Amniotic stem cell (primary cell): Measurements from ENCODE around the gene WFDC2.
"Not testable (repeated sequence)": the region's sequence is repeated elsewhere in the genome, so short reads cannot be mapped to it uniquely, and the experiment has no call there.

ENCODE experiments used
- DNase-seq: peaks from one replicate; lab custom pipeline; 2025; lab: John Stamatoyannopoulos, UW

Gene WFDC2

DNA sequence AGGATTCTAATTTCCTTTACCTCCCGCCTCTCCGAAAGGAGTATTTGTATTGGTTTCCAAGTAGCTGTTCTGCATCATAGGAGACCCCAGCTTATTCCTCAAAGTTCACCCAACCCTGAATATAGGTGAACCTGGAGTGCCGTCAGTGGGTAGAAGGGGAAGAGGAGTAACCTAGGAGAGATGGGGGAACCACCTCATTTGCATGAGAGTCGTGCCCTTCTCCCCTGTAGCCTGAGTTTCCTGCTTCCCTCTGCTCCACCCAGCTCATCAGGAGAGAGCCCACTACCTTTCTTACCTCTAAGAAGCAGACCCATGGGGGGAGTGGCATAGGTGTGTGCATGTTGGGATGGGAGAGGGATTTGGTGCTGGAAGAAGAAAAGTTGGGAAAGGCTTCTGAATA, 17.3 kb upstream of the WFDC2 start:
- no peak for DNase-seq

DNA sequence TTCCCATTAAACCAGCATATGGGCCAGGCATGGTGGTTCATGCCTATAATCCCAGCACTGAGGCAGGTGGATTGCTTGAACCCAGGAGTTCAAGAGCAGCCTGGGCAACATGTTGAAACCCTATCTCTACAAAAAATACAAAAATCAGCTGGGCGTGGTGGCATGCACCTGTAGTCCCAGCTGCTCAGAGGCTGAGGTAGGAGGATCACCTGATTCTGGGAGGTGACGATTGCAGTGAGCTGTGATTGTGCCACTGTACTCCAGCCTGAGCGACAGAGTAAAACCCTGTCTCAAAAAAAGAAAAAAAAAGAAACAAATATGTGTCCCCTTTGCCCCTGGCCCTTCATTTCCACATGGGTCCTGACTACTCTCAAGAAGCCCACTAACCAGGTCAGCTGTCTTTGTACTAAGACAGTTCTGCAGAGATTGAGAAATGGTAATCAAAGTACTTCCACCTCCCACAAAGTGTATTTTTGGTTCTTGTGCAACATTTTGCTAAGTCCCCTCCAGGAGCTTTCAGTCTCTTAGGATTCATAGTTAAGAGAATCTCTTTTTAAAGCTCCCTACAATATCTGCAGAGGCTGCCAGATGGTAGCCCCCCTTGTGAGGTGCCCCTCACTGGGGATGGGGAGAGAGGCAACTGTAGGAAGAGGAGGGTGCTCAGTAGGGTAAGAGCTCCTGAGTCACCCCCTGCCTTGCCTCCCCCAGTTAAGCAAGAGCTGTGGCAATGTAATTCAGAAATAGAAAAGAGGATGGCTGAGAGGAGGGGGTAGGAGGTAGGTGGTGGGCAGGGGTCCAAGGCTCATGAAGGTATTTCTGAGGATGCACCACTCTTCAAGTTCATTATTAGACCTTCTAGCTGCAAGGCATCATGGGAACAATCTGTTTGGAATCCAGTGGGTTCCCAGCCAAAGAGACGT, 16.5 kb upstream of the WFDC2 start:
- no peak for DNase-seq

DNA sequence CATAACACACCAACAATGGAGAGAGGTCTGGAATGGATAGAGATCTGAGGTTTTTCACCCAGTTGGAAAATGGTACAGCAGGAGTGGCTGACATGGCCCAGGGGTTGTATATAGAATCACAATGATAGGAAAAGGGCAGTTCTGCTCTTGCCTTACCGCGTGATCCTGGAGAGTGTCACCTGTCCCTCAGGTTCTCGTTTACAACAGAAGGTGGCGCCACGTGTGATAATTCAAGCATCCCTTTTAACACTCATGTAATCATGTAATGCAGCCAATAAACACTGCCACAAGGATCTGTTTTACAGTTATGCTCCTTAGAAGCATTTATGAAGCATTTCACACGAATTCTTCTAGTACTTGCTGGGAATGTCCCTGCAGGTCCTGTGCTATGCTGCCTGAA, 12.9 kb upstream of the WFDC2 start:
- no peak for DNase-seq

DNA sequence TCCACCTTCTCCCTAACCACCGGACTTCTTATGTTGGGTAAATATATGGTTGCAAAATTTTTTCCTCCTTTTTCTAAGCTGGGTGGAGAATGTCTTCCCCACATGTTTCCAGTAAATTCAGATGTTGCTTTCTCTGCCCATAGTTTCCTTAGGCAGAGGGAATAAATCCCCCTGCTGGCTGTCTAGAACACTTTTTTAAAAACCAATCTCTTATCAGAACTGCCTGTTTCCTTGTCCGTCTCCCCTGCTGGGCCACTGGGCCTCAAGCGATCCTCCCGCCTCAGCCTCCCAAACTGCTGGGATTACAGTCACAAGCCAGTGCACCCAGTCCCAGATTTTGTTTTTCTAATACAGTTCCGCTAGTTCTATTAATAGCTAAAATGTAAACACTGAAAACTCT, 9.9 kb upstream of the WFDC2 start:
- DNase-seq: no peak

DNA sequence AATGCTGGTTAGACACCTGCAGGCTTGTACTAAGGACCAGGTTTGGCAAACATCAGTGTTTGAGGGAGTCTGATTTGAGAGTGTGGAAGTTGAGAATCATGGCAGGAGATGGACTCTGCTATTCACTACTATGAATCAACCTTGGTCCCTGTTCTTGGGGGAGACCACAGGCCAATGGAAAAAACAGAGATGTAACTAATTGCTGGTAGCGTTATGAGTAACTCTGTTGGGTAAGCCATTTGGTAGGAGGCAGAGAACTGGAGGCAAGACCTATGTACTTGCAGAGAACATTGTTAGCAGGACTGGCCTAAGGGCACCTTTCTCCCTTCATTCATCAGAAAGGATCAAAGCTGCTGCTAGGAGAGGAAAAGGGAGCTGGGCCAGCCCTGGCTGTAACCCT, 8.3 kb upstream of the WFDC2 start:
- DNase-seq: no peak

DNA sequence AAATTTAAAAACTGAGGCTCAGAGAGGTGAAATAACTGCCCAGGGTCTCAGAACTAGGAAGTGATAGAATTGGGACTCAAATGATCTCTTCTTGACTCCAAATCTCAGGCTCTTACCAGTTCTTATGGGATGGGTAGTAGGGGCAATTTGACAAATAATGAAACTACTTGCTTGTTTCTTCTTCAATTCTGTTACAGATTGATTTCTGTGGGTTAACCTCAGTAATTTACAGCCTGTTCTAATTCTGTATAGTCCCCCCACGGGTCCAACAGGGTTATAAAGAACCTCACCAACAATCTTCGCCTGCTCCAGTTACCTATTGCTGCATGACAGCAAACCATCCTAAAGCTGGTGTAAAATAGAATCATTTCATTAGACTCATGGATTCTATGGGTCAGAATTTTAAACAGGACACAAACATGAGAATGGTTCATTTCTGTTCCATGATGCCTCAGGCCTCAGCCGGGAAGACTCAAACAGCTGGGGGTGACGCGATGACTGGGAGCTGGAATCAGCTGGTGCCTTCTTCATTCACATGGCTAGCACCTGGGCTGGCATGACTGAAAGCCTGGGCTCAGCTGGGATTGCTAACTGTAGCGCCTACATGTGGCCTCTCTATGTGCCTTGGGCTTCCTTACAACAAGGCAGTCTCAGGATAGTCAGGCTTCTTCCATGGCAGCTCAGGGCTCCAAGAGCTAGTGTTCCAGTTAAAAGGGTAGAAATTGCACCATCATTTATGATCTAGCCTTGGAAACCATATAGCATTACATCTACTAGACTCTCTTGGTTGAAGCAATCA, 6.6 kb upstream of the WFDC2 start:
- DNase-seq: no peak

DNA sequence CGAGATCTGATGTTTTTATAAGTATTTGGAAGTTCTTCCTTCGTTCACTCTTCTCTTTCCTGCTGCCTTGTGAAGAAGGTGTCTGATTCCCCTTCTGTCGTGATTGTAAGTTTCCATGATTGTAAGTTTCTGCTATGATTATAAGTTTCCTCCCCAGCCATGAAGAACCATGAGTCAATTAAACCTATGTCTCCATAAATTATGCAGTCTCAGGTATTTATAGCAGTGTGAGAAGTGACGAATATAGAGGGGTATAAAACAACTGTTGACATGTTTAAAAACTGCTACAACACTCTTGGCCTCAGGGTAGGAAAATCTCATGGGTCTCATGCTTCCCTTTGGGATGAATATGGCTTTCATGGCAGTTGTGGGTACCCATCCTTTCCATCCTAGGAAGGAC, 5.8 kb upstream of the WFDC2 start:
- no peak for DNase-seq

DNA sequence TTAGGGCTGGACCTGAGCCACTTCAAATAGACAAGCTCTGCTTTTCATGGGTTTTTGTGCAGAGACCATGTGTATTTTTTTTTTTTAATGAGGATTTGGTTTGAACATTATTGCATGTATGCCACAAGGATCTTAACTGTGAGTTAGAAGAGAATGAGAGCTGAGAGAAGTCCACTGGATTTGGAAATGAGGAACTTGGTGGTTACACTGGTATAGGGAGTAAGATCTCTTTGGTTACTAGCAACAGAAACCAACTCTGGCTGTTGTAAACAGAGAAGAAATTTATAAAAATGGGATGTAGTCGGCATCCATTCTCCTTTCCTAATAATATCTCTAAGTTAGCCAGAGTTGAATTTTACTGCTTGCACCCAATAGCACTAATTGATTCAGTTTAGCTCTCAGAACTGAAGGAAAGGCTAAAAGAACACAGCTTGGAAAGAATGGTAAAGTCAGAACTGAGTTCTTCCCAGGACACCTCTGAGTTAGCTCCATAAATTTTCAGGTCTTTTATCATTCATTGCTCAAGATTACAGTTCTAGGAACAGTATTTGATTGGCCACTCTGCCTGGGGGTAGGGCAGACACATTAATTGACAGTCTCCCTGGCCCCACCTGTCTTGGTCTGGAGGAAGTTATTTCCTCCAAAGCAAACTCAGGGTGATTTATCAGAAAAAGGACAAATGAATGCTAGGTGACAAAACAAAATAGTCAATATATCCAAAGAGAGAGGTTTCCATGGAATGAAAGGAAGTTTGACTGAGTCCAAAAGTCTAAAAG, 3.9 kb upstream of the WFDC2 start:
- no peak for DNase-seq

DNA sequence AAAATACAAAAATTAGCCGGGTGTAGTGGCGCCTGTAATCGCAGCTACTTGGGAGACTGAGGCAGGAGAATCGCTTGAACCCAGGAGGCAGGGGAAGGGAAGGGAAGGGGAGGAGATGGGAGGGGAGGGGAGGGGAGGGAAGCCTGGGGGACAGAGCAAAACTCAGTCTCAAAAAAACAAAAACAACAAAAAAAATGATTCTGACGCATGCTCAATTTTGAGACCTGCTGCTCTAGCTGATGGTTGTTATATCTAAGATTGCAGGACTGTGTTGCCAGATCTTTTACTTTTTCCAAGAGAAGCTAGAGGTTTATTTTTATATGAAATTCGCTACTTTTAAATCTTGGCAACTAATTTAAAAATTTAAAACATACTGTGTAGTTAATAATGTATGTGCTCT, 2.4 kb upstream of the WFDC2 start:
- no peak for DNase-seq

DNA sequence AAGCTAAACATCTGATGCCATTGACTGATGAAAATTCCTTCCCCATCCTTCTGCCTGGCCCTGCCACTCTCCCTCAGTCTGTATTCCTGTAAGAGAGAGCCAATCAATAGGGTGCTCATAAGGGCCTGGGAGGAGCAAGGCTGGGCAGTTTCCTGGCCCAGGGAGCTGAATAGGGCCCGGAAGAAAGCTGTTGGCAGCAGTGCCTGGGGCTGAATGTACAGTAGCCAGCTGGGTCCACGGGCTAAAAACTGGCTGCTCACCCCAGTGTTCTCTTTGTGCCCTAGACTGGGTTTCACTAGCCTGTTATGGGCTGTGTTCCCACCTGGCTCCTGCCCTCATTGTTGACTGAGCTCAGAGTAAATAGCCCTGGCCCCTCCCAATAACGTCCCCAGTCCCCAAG, 1.7 kb upstream of the WFDC2 start:
- no peak for DNase-seq

DNA sequence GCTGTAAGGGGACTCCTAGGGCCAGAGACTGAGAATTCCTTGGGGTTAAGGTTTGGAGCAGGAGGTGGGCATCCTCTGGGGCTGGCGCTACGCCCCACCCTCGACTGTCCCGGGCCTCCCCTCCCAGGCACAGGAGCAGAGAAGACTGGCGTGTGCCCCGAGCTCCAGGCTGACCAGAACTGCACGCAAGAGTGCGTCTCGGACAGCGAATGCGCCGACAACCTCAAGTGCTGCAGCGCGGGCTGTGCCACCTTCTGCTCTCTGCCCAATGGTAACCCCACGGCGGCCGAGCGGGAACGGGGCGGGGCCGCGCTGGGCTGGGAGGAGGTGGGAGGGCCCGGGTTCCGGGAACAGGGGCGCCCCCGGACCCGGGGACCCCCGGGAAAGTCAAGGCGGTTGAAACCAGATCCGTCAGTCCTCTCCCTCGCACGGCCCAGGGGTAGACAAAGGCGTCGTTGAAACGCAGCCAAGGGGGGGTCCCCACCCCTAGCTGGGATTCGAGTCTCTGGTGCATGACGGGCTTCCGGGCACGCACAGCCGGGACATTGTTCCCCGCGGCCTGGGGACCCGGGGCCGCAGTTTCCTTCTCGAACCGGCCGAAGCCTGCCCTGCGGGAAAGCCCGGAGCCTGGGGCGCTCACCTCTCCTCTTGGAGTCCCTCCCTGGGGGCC, 844 bp downstream of the WFDC2 start:
- no peak for DNase-seq

DNA sequence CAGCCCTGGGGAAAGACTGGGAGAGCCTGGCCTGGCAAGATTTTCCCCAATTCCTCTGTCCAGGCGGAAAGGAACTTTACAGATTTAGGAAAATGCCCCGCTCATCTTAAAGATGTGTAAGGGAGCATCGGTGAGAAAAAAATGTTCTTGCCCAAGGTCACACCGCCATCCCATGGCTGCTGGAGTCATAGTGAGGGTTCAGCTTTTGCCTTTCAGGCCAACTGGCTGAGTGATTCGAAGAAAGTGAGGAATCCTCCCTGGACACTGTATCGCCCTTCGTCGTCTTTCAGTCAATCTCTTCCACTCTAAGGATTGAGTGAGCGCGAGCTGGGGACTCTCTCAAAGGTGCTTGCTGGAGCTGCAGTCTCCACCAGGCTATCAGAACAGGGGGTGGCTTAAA, 1.4 kb downstream of the WFDC2 start:
- DNase-seq: no peak

DNA sequence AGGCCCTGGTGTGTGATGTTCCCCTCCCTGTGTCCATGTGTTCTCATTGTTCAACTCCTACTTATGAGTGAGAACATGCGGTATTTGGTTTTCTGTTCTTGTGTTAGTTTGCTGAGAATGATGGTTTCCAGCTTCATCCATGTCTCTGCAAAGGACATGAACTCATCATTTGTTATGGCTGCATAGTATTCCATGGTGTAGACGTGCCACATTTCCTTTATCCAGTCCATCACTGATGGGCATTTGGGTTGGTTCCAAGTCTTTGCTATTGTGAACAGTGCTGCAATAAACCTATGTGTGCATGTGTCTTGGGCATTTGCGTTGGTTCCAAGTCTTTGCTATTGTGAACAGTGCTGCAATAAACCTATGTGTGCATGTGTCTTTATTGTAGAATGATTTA, 2.7 kb downstream of the WFDC2 start:
- DNase-seq: not testable (repeated sequence)

DNA sequence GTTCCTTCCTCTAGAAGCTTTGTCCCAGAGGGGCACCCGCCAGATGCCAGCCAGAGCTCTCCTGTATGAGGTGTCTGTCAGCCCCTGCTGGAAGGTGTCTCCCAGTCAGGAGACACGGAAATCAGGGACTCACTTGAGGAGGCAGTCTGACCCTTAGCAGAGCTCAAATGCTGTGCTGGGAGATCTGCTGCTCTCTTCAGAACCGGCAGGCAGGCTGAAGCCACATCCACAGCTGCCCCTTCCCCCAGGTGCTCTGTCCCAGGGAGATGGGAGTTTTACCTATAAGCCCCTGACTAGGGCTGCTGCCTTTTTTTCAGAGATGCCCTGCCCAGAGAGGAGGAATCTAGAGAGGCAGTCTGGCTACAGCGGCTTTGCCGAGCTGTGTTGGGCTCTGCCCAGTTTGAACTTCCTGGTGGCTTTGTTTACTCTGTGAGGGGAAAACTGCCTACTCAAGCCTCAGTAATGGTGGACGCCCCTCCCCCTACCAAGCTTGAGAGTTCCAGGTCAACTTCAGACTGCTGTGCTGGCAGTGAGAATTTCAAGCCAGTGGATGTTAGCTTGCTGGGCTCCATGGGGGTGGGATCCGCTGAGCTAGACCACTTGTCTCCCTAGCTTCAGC, 8.1 kb downstream of the WFDC2 start:
- DNase-seq: not testable (repeated sequence)

DNA sequence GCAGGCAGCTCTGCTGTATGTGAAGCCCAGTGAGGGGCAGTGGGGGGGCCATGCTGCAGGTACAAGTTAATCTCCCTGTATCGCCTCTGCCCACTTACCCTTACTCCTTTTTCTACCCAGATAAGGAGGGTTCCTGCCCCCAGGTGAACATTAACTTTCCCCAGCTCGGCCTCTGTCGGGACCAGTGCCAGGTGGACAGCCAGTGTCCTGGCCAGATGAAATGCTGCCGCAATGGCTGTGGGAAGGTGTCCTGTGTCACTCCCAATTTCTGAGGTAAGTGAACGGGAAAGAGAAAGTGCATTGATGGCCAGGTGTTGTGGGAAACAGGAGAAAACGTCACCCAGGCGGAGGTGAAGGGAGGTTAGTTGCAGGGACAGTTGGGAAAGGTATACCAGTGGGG, 10.3 kb downstream of the WFDC2 start:
- no peak for DNase-seq

DNA sequence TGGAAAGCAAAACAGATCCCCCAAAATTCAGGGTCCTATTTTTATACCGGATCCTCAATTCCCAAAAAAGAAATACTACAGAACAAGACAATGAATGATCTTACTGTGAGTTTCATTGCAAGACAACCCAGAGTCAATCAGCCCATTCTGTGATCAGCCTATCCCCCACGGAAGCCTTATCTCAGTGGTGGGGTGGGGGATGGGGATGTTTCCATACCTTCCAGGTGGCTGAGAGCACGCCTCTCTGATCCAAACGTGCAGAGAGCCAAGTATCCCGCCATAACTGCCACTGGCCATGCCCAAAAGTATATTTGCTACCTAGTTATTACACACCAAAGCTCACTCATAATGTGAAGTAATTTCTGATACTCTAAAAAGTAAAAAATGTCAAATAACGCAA, 15.1 kb downstream of the WFDC2 start:
- no peak for DNase-seq

DNA sequence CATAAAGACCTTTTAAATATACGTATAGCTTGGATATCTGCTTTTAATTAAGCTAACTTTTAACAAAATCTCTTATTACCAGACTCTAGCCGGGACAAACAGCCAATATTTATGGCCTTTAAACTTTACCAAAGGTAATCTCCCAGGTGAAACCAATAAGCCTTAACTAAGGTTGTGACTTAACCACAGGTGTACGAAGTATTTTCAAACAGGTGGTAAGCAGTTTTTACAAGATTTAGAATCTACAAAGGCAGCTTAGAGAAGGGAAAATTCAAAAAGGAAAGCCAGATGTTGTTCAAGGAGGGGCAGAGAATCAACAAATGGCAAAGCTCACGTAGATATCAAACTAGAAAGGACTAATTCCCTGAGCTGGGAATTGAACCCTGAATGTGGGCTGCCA, 15.8 kb downstream of the WFDC2 start:
- no peak for DNase-seq

DNA sequence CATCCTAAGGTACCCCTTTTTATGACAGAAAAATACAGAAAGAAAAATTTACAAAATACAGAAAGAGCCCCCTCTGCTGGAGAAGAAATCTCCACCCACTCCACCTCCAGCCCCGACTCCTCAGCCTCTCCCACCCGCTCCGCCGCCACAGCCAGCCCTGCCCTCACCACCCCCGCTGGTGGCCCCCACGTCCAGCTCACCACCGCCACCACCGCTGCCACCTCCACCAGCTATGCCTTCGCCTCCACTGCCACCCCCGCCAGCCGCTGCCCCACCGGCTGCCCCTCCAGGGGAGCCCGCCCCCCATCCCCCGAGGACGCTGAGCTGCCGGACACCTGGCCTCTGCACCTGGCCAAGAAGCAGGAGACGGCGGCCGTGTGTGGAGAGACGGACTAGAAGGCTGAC, 17.7 kb downstream of the WFDC2 start:
- DNase-seq: no peak

DNA sequence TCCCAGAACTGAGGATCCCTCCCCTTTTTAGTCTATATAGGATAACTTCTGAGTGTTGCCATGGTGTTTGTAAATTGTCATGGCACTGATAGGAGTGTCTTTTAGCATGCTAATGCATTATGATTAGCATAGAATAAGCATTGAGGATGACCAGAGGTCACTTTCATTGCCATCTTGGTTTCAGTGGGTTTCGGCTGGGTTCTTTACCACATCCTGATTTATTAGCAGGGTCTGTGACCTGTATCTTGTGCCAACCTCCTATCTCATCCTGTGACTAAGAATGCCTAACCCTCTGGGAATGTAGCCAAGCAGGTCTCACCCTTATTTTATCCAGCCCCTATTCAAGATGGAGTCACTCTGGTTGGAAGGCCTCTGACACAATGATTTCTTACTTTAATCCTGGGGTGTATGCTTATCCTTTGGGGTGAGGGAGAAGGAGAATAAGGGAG, 19.6 kb downstream of the WFDC2 start:
- DNase-seq: no peak

DNA sequence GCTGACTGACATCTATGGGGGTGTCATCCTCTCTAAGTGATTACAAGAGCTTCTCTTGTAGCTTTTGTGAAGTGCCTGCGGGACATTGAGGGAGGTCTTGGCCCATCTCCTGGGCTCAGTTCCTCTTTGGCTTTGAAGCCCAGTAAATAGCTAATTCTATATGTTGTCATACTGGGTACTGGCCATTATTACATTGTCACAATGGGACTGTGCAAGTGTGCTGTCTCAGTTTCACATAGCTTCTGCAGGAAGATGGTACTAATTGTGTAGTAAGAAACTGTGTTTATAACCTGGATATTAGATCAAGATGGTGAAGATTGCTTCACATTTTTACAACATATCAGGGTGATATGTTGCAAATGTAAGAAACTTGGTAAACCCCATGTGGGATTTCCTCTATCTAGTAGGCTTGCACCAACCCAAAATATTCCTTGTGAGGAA, 26.0 kb downstream of the WFDC2 start:
- DNase-seq: no peak

DNA sequence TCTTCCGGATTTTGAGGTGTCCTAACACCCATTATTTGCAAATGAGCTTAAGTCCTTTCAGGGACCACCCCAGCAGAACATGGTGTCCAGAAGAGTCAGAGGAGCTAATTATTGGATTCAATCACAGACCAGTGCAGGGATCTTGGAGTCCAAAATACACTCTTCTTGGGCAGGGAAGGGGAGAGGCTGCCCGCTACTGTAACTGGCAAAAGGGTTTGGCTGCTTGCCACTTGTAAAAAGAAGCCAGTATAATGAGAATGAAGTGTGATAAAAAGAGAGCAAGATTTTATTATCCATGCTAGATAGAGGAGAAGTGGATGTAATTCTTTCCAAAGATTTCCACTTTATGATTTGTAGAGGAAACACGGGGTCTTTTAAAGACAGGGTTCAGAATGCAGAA, 26.6 kb downstream of the WFDC2 start:
- DNase-seq: no peak
